HG03571 (cell line): Measurements from ENCODE around the gene CSNK2A2.

Experiments
- ATAC-seq: cut with Tn5 transposase; IDR thresholded peaks from one replicate; pipeline ENCODE4 v1.9.1; 2021; ENCODE audit not compliant: unreplicated experiment

Gene CSNK2A2

GRCh38 chr16:58114827-58115825 is 82.8 kb downstream of the CSNK2A2 start:
- ATAC-seq: no peak

- ATAC-seq: no peak
Observed at GRCh38 chr16:58111302-58111627, 86.6 kb downstream of the CSNK2A2 start.

GRCh38 chr16:58110571-58111301 is 87.2 kb downstream of the CSNK2A2 start:
- no peak for ATAC-seq

- no peak for ATAC-seq
Observed at GRCh38 chr16:58109881-58110280, 88.0 kb downstream of the CSNK2A2 start.

GRCh38 chr16:58109330-58109729 is 88.6 kb downstream of the CSNK2A2 start:
- ATAC-seq: peak; percentile 75
